Mesothelial cell of epicardium (in vitro differentiated cells): Measurements from ENCODE around the gene ATP5F1D. TPM values are rescaled to one million over a fixed set of nuclear protein-coding genes. Genes with fewer than 3 reads are reported as not detected.

Experiments
- DNase-seq, 2 experiments: peaks; one replicate each; pipeline ENCODE4 v3.0.0; 2021; ENCODE audit warnings: low spot score in 2 of 2; ENCODE audit not compliant: unreplicated experiment in 2 of 2
- H3K27ac Mint-ChIP-seq: 2 replicates; pipeline ENCODE4 v1.8.0; 2021; ENCODE audit warnings: mixed read lengths
- H3K27me3 Mint-ChIP-seq: 2 replicates; pipeline ENCODE4 v1.8.0; 2021; ENCODE audit warnings: low read depth, mixed read lengths
- H3K36me3 Mint-ChIP-seq: 2 replicates; pipeline ENCODE4 v1.8.0; 2021; ENCODE audit warnings: mixed read lengths
- H3K4me1 Mint-ChIP-seq: 2 replicates; pipeline ENCODE4 v1.8.0; 2021; ENCODE audit warnings: mixed read lengths
- H3K4me3 Mint-ChIP-seq: 2 replicates; pipeline ENCODE4 v1.8.0; 2021; ENCODE audit warnings: mild to moderate bottlenecking, moderate library complexity, mixed read lengths
- H3K9me3 Mint-ChIP-seq: 2 replicates; pipeline ENCODE4 v1.8.0; 2021; ENCODE audit warnings: mixed read lengths
- total RNA-seq: library from RNA; stranded (reverse); gene quantifications from 3 replicates; pipeline ENCODE4 v1.2.1, GENCODE V29; 2021
- TF ChIP-seq, protein P1 (sequence below): fragments of 200-600 bp; sonication (generic); IDR thresholded peaks from one replicate; pipeline ENCODE4 v1.5.0; 2021; ENCODE audit warnings: antibody characterized with exemption; ENCODE audit not compliant: unreplicated experiment

ATP5F1D gene
- total RNA-seq, 1 donor from 2014 or later = 108 TPM

DNA sequence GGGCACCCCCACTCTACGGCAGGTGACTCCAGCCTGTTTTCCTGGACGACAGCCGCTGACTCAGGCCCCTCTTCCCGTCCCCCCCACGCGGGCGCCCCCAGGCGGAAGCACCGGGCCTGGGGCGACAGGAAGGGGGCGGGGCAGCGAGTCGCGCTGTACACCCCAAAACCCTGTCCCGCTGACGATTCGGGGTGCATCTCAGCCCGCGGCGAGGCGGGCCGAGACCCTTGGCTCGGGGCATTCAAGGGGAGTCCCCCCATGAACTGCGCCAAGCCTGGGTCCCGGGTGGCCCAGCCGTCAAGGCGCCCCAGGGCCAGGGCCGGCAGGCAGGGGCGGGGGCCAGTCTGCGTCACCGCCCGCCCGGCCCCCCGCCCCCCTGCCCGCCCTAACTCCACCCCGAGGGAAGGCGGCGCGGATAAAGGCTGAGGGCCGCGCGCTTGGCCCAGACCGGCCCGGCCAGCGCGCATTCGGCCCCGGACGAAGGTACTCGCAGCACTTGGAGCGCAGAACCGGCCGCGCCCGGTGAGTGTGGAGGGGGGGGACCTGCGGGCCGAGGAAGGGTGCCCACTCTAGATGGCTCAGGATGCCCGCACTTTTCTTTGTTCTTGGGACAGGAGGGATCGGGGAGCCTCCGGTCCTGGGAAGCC lies 6.7 kb downstream of the ATP5F1D start, which contains the start of gene MIDN:
TSS of gene MIDN (plus strand) at position 445 of the 647 bp plus-strand sequence. CDS start 1,714 bp downstream, outside the sequence.
- Mint-ChIP-seq H3K36me3 (no peaks in the 10 kb centered on the region), H3K27ac (peak within 1 kb of the TSS; percentile 90), H3K27me3 (no peaks in the 10 kb centered on the region), H3K4me1 (peaks cover 13% of the 10 kb centered on the region), H3K4me3 (peak within 1 kb of the TSS; percentile 77), H3K9me3 (no peaks in the 10 kb centered on the region)
- peak in 1 of 2 experiments; percentile 64 for DNase-seq
- TF ChIP-seq, protein P1, sequence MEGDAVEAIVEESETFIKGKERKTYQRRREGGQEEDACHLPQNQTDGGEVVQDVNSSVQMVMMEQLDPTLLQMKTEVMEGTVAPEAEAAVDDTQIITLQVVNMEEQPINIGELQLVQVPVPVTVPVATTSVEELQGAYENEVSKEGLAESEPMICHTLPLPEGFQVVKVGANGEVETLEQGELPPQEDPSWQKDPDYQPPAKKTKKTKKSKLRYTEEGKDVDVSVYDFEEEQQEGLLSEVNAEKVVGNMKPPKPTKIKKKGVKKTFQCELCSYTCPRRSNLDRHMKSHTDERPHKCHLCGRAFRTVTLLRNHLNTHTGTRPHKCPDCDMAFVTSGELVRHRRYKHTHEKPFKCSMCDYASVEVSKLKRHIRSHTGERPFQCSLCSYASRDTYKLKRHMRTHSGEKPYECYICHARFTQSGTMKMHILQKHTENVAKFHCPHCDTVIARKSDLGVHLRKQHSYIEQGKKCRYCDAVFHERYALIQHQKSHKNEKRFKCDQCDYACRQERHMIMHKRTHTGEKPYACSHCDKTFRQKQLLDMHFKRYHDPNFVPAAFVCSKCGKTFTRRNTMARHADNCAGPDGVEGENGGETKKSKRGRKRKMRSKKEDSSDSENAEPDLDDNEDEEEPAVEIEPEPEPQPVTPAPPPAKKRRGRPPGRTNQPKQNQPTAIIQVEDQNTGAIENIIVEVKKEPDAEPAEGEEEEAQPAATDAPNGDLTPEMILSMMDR = no peak

DNA sequence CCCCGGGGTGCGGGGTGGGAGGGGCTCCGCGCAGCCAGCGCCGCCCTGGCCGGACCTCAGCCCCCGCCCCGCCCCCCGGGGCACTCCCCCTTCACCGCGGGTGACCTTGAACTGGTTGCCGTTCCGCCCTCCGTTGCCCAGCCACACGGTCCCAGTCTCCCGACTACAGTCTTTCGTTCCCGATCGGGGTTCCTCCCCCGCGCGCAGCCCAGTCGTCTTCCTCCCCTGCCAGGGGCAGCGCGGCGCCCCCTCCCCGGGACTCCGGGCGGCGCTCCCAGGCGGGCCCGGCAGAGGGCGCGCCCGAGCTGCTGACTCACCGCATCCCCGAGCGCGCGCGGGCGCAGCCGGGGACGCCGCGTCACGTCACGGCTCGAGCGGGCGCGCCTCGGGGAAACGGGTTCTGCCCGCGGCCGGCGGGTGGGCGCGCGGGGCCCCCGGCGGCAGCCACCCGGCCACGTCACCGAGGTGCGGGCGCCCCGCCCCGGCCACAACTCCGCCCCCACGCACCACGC lies 7.3 kb downstream of the ATP5F1D start:
- H3K27me3 Mint-ChIP-seq = no peaks in the 10 kb centered on the region
- H3K4me1 Mint-ChIP-seq = peaks cover 17% of the 10 kb centered on the region
- H3K9me3 Mint-ChIP-seq = no peaks in the 10 kb centered on the region
- TF ChIP-seq, protein P1 = peak; percentile 75
- peak; percentile 83 to 93 for DNase-seq
- H3K27ac Mint-ChIP-seq = peak overlapping the region; percentile 90
- peaks cover 3% of the 10 kb centered on the region for H3K36me3 Mint-ChIP-seq
- peak overlapping the region; percentile 77 for H3K4me3 Mint-ChIP-seq

DNA sequence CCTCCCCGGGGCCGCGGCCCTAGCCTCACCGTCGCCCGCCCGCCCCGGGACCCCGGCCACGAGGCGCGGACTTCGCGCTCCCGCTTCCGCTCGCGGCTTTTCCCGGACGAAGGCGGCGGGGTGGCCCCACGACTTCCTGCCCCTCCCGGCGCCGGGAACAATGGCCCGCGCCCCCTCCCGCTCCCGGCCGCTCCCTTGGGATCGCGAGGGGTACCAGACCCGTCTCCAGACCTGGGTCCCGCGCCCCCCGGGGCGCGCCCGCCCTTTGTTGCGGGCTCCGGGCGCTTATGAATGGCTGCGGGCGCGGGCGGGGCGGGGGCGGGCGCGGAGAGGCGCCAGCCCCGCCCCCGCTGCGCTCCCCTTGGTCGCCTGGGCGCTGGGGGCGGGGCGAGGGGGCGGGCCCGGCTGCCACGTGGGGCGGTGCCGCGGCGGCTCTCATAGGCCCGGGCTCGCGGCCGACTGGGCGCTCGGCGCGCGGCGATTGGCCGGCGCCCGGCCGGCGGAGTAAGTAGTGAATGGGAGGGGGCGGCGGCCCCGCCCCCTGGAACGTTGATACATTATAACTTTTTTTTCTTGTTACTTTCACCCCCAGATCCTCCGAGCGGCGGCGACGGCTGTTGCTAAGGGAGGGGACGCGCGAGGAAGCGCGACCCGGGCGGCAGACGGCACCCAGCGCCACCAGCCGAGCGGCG lies 7.9 kb downstream of the ATP5F1D start:
- TF ChIP-seq, protein P1 = no peak
- peaks cover 3% of the 10 kb centered on the region for H3K36me3 Mint-ChIP-seq
- peak overlapping the region; percentile 53 for H3K27ac Mint-ChIP-seq
- no peaks in the 10 kb centered on the region for H3K9me3 Mint-ChIP-seq
- H3K4me3 Mint-ChIP-seq = peak overlapping the region; percentile 70
- DNase-seq = peak; percentile 88 to 94
- H3K27me3 Mint-ChIP-seq = no peaks in the 10 kb centered on the region
- H3K4me1 Mint-ChIP-seq = peaks cover 17% of the 10 kb centered on the region

DNA sequence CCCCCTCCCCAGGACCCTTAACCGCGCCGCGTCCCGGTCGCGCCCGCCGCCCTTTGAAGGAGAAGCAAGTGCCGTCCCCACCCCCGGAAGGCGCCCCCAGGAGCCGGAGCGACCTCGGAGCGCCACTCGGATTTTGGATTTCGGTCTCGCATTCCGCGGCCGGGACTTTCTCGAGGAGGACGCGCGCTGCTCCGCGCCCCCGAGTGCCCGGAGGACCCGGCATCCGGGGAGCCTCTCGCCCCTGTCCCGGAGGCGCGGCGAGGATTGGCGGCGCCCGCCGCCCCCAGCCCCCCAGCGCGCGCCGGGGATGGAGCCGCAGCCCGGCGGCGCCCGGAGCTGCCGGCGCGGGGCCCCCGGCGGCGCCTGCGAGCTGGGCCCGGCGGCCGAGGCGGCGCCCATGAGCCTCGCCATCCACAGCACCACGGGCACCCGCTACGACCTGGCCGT lies 8.5 kb downstream of the ATP5F1D start:
- Mint-ChIP-seq H3K36me3 (peaks cover 3% of the 10 kb centered on the region), H3K27me3 (no peaks in the 10 kb centered on the region), H3K4me1 (peaks cover 14% of the 10 kb centered on the region), H3K4me3 (peak overlapping the region; percentile 70), H3K27ac (no peak overlapping the region), H3K9me3 (no peaks in the 10 kb centered on the region)
- TF ChIP-seq, protein P1 = no peak
- no peak for DNase-seq

DNA sequence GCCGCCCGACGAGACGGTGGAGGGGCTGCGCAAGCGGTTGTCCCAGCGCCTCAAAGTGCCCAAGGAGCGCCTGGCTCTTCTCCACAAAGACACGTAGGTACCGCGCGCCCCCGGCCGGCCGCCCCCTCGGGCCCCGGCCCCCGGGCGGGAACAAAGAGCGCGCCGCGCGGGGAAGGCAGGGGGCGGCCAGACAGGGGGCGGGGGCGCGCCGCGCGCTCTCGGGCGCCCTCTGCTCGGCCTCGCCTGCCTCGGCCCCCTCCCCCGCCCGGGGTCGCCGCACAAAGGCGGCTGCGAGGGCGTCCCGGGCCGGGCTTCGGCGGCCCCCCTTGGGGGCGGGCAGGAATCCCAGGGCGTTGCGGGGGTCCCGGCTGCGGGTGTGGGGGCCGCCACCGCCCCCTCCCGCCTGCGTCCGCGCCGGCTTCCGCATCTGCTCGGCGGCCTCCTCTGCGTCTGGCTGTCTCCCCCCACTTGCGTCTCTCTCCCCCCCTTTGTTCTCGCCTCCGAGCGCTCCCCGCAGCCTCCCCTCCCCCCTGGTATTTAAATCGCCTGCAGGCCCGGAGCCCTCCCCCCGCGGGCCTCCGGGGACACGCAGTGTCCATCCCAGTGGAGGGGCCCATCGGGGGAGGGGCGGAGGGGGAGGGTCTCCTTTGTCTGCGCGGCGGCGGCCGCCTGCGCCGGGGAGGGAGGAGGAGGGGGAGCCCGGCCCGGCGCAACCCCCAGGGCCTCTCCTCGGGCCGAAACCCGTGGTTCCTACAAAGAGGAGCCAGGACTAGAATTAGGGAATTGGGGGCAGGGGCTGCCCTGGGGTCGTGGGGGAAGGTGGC lies 9.1 kb downstream of the ATP5F1D start:
- peak overlapping the region; percentile 94 for H3K27ac Mint-ChIP-seq
- H3K4me3 Mint-ChIP-seq = peak overlapping the region; percentile 85
- H3K4me1 Mint-ChIP-seq = peaks cover 14% of the 10 kb centered on the region
- no peaks in the 10 kb centered on the region for H3K27me3 Mint-ChIP-seq
- TF ChIP-seq, protein P1 = no peak
- peaks cover 3% of the 10 kb centered on the region for H3K36me3 Mint-ChIP-seq
- no peaks in the 10 kb centered on the region for H3K9me3 Mint-ChIP-seq
- DNase-seq = peak in 1 of 2 experiments; percentile 65
